ENCODE results near the gene LAMA1.

- TF ChIP-seq POLR2A (IDR thresholded peaks at IDR 0.05; ENCODE audit: low read depth, low read length) (no peak), SPI1 (IDR thresholded peaks at IDR 0.05; ENCODE audit: low read depth, low read length) (no peak), TAF1 (IDR thresholded peaks at IDR 0.05; ENCODE audit: low read depth, low read length) (no peak)
Measured at GRCh38 chr18:7096838-7097237, 20.8 kb downstream of the LAMA1 start.

All from GM12891 (cell line).